Neural progenitor cell (in vitro differentiated cells): Measurements from ENCODE around the gene DCANP1. TPM values are rescaled to one million over a fixed set of nuclear protein-coding genes. Genes with fewer than 3 reads are reported as not detected.

Source experiments
- DNase-seq: peaks from one replicate; pipeline ENCODE4 v3.0.0-alpha.2; 2016; ENCODE audit warnings: low spot score
- H2AFZ ChIP-seq: fragments of 200-600 bp; sonication (generic); replicated peaks from 2 replicates; pipeline ENCODE4 v1.6.1; 2016; ENCODE audit warnings: antibody characterized with exemption
- H3F3A ChIP-seq: fragments of 200-600 bp; sonication (generic); 2 replicates; pipeline ENCODE4 v1.6.1; 2016; ENCODE audit warnings: antibody characterized with exemption, low read depth
- H3K27ac ChIP-seq: fragments of 200-600 bp; sonication (generic); 2 replicates; pipeline ENCODE4 v1.5.1; 2016; ENCODE audit warnings: mild to moderate bottlenecking
- H3K27me3 ChIP-seq: fragments of 200-600 bp; sonication (generic); 2 replicates; pipeline ENCODE4 v1.6.1; 2016; ENCODE audit warnings: mild to moderate bottlenecking, moderate library complexity
- H3K36me3 ChIP-seq: fragments of 200-600 bp; sonication (generic); 2 replicates; pipeline ENCODE4 v1.5.1; 2016
- H3K4me1 ChIP-seq: fragments of 200-600 bp; sonication (generic); 2 replicates; pipeline ENCODE4 v1.6.1; 2016; ENCODE audit warnings: mixed run types
- H3K4me2 ChIP-seq: fragments of 200-600 bp; sonication (generic); 2 replicates; pipeline ENCODE4 v1.6.1; 2016
- H3K4me3 ChIP-seq: fragments of 200-600 bp; sonication (generic); 2 replicates; pipeline ENCODE4 v1.5.1; 2016
- H3K79me2 ChIP-seq: fragments of 200-600 bp; sonication (generic); 2 replicates; pipeline ENCODE4 v1.6.1; 2016; ENCODE audit warnings: low read depth
- H3K9ac ChIP-seq: fragments of 200-600 bp; sonication (generic); 2 replicates; pipeline ENCODE4 v1.6.1; 2016
- H3K9me3 ChIP-seq: fragments of 200-600 bp; sonication (generic); 2 replicates; pipeline ENCODE4 v1.5.1; 2016; ENCODE audit warnings: low read depth
- H4K20me1 ChIP-seq: fragments of 200-600 bp; sonication (generic); 2 replicates; pipeline ENCODE4 v1.6.1; 2016; ENCODE audit warnings: low read depth
- H3K27ac Mint-ChIP-seq: 3 replicates; pipeline ENCODE4 v1.8.0; 2021; ENCODE audit warnings: mixed read lengths
- H3K27me3 Mint-ChIP-seq: 2 replicates; pipeline ENCODE4 v1.8.0; 2022; ENCODE audit warnings: low read depth, mild to moderate bottlenecking, inconsistent platforms, moderate library complexity, mixed read lengths; ENCODE audit not compliant: insufficient read depth
- H3K36me3 Mint-ChIP-seq: 3 replicates; pipeline ENCODE4 v1.8.0; 2021; ENCODE audit warnings: mixed read lengths
- H3K4me1 Mint-ChIP-seq: 3 replicates; pipeline ENCODE4 v1.8.0; 2021; ENCODE audit warnings: mixed read lengths
- H3K4me3 Mint-ChIP-seq: 3 replicates; pipeline ENCODE4 v1.8.0; 2021; ENCODE audit warnings: mild to moderate bottlenecking, moderate library complexity, mixed read lengths
- H3K9me3 Mint-ChIP-seq: 3 replicates; pipeline ENCODE4 v1.8.0; 2020; ENCODE audit warnings: mixed read lengths
- EZH2 ChIP-seq: fragments of 200-600 bp; sonication (generic); IDR thresholded peaks from 2 replicates; pipeline ENCODE4 v1.6.1; 2017; ENCODE audit warnings: antibody characterized with exemption, mild to moderate bottlenecking, moderate library complexity
- EZH2phosphoT487 ChIP-seq: fragments of 200-600 bp; sonication (generic); IDR thresholded peaks from 2 replicates; pipeline ENCODE4 v1.6.1; 2017; ENCODE audit warnings: antibody characterized with exemption
- total RNA-seq: library from RNA; depleted of rRNA; stranded (reverse); fragments of >200 nt; gene quantifications from 2 replicates; pipeline ENCODE4 v1.2.3, GENCODE V29; 2015; ENCODE audit warnings: low replicate concordance
- TF ChIP-seq, protein P1 (sequence below): fragments of 200-600 bp; sonication (generic); IDR thresholded peaks from 2 replicates; pipeline ENCODE4 v1.5.1; 2017; ENCODE audit warnings: antibody characterized with exemption, mild to moderate bottlenecking

DCANP1 gene
- total RNA-seq, 1 donor from 2014 or later: not detected

DNA sequence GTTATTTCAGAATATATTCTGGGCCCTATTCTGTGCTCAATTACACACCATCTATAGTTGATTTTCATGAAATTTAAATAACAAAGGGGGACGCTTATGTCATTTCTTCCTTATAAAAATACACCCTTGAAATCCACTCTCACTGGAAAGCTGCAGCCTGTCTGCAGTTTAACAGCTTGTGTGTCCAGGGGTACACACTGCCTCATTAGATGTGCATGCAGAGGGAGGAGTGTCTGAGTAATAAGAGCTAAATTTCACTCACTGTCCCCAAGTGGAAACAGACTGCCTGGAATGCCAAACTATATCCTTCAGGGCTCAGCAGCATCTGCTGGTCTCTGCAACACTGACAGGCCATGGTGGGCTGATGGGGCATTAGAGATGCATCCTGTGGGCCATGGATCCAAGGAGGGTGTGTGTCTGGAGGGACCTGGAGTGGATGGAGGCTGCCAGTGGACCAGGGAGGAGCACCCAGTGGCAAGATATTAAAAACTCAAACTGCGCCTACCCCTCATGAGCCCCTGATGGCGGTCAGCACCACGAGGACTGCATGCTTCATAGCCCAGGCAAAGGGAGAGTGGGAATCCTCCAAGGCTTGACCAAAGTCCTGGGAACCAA lies 20.8 kb upstream of the DCANP1 start:
- Mint-ChIP-seq H3K27me3 (peaks cover 50% of the 10 kb centered on the region), H3K36me3 (no peaks in the 10 kb centered on the region), H3K4me1 (peaks cover 18% of the 10 kb centered on the region), H3K9me3 (peaks cover 2% of the 10 kb centered on the region), H3K27ac (no peak overlapping the region), H3K4me3 (no peak overlapping the region)
- no peak overlapping the region for H3K27ac ChIP-seq
- peaks cover 49% of the 10 kb centered on the region for H4K20me1 ChIP-seq
- H3K36me3 ChIP-seq: no peaks in the 10 kb centered on the region
- peaks cover 100% of the 10 kb centered on the region for H3K27me3 ChIP-seq
- peaks cover 6% of the 10 kb centered on the region for H3K4me1 ChIP-seq
- H2AFZ ChIP-seq: no peak overlapping the region
- no peak for DNase-seq
- H3K9me3 ChIP-seq: no peaks in the 10 kb centered on the region
- no peak overlapping the region for H3K9ac ChIP-seq
- H3K4me3 ChIP-seq: no peak overlapping the region
- TF ChIP-seq, protein P1, sequence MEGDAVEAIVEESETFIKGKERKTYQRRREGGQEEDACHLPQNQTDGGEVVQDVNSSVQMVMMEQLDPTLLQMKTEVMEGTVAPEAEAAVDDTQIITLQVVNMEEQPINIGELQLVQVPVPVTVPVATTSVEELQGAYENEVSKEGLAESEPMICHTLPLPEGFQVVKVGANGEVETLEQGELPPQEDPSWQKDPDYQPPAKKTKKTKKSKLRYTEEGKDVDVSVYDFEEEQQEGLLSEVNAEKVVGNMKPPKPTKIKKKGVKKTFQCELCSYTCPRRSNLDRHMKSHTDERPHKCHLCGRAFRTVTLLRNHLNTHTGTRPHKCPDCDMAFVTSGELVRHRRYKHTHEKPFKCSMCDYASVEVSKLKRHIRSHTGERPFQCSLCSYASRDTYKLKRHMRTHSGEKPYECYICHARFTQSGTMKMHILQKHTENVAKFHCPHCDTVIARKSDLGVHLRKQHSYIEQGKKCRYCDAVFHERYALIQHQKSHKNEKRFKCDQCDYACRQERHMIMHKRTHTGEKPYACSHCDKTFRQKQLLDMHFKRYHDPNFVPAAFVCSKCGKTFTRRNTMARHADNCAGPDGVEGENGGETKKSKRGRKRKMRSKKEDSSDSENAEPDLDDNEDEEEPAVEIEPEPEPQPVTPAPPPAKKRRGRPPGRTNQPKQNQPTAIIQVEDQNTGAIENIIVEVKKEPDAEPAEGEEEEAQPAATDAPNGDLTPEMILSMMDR: no peak
- TF ChIP-seq EZH2 (no peak), EZH2phosphoT487 (no peak)
- H3K4me2 ChIP-seq: no peak overlapping the region
- H3K79me2 ChIP-seq: no peaks in the 10 kb centered on the region
- no peaks in the 10 kb centered on the region for H3F3A ChIP-seq

DNA sequence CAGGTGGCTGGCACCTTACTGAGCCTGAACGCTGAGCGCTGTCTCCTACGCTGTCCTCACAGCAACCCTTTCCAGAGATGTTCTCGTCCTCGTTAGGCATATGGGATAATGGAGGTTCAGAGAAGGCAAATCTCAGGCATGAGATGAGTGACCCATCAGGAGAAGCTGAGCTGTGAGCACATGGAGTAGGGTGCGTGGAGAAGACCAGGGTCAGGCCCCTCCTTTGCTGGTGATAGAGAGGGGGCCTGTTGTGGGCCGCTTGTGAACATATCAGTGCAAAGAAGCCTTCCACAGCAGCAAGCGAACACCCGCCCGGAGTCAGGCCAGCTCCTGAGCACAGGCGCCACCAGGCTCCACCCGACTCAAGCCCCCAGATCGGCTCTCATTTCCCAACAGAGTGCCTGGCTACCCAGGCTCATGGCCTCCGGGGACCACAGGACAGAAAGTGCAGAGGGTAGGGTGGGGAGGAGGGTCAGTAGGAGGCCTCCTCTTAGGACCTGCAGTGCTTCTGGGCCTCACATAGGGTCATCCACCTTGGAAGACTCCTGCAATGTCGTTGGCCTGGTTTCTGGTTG lies 20.0 kb upstream of the DCANP1 start:
- H3K27ac ChIP-seq: no peak overlapping the region
- DNase-seq: no peak
- H3K79me2 ChIP-seq: no peaks in the 10 kb centered on the region
- no peaks in the 10 kb centered on the region for H3K36me3 ChIP-seq
- H3K4me3 ChIP-seq: peak overlapping the region; percentile 32
- H3K36me3 Mint-ChIP-seq: no peaks in the 10 kb centered on the region
- no peak overlapping the region for H3K4me3 Mint-ChIP-seq
- H3K9ac ChIP-seq: no peak overlapping the region
- no peaks in the 10 kb centered on the region for H3F3A ChIP-seq
- no peak overlapping the region for H3K27ac Mint-ChIP-seq
- H3K4me2 ChIP-seq: peak overlapping the region; percentile 72
- H3K9me3 Mint-ChIP-seq: peaks cover 2% of the 10 kb centered on the region
- peaks cover 46% of the 10 kb centered on the region for H4K20me1 ChIP-seq
- no peak for TF ChIP-seq EZH2
- TF ChIP-seq, protein P1: no peak
- TF ChIP-seq EZH2phosphoT487: no peak
- peaks cover 21% of the 10 kb centered on the region for H3K4me1 Mint-ChIP-seq
- no peak overlapping the region for H2AFZ ChIP-seq
- H3K27me3 ChIP-seq: peaks cover 100% of the 10 kb centered on the region
- H3K27me3 Mint-ChIP-seq: peaks cover 51% of the 10 kb centered on the region
- H3K4me1 ChIP-seq: peaks cover 6% of the 10 kb centered on the region
- H3K9me3 ChIP-seq: no peaks in the 10 kb centered on the region

DNA sequence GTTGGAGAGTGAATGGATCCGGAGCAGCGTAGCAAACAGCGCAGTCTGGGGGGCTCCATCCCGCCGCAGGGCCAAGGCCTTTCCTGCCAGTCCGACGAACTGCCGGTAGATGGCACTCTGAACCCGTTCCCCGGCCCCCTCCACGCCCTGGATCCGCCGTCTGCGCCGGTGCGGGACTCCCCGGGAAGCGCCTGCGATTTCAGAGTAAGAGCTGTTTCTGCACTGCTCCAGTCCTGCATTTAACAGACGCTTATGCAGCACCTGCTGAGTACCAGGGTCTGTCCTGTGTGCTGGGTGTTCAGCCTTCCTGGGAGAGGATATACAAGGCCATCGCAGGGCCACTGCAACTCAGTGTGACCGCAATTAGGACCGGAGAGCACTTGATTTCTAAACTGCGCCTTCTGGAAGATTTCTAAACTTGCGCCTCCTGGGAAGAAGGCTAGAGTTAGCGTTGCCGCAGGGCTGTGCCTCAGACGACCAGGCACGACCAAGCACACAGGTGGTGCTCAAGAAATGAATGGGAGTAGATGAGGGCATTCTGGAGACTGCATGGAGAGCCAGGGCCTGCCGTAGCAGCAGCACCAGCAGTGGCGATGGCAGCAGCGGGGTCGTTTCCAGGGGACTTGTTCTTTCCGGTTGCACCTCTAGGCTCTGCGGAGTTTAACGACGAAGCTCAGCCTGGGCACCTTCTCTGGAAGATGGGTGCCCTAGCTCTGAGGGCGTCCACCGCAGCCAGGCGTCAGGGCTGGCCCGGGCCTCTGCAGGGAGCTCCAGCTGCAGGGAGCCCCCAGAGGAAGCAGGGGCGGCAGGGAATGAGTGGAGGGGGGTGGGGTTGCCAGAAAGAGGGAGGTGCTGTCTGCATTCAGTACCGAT lies 19.3 kb upstream of the DCANP1 start:
- Mint-ChIP-seq H3K9me3 (peaks cover 2% of the 10 kb centered on the region), H3K4me1 (peaks cover 21% of the 10 kb centered on the region), H3K27ac (no peak overlapping the region), H3K4me3 (peak overlapping the region; percentile 77), H3K27me3 (peaks cover 51% of the 10 kb centered on the region), H3K36me3 (no peaks in the 10 kb centered on the region)
- peak; percentile 79 for TF ChIP-seq EZH2
- TF ChIP-seq EZH2phosphoT487: peak; percentile 53
- TF ChIP-seq, protein P1: peak; percentile 89
- H3K27ac ChIP-seq: no peak overlapping the region
- H3F3A ChIP-seq: no peaks in the 10 kb centered on the region
- H3K4me3 ChIP-seq: peak overlapping the region; percentile 32
- no peak overlapping the region for H3K9ac ChIP-seq
- H3K79me2 ChIP-seq: no peaks in the 10 kb centered on the region
- peak overlapping the region; percentile 72 for H3K4me2 ChIP-seq
- peak overlapping the region; percentile 51 for H2AFZ ChIP-seq
- peaks cover 100% of the 10 kb centered on the region for H3K27me3 ChIP-seq
- no peaks in the 10 kb centered on the region for H3K36me3 ChIP-seq
- peak; percentile 93 for DNase-seq
- no peaks in the 10 kb centered on the region for H3K9me3 ChIP-seq
- H4K20me1 ChIP-seq: peaks cover 44% of the 10 kb centered on the region
- H3K4me1 ChIP-seq: peaks cover 6% of the 10 kb centered on the region
